Measurements from ENCODE around the gene MYEF2. TPM values are rescaled to one million over a fixed set of nuclear protein-coding genes. Genes with fewer than 3 reads are reported as not detected.

MYEF2 gene
- total and polyA plus RNA-seq, 2 of the 8 experiments (the other 6 are each of a cell fraction or from before 2014, with no cell fraction given): 18.9 to 79.2 TPM

- no peak overlapping the region for H3K14ac ChIP-seq (ENCODE audit: insufficient read length)
- H3K23ac ChIP-seq (ENCODE audit: insufficient read length): no peak overlapping the region
- no peak overlapping the region for H2BK120ac ChIP-seq (replicated peaks; ENCODE audit: low read depth, low read length)
- H3K9ac ChIP-seq (replicated peaks in 1 of 4; ENCODE audit: extremely low read depth in 1 of 4, low read depth in 3 of 4, low read length in 3 of 4): no peak overlapping the region
- H2BK20ac ChIP-seq (ENCODE audit: low read length): no peak overlapping the region
- H4K91ac ChIP-seq (replicated peaks; ENCODE audit: insufficient read length, low read length): no peak overlapping the region
- no peaks in the 10 kb centered on the region for H3K9me3 ChIP-seq (ENCODE audit: insufficient read depth in 2 of 2, low read depth in 1 of 2, low read length in 1 of 2)
- H3K79me1 ChIP-seq (ENCODE audit: low read depth, low read length): no peaks in the 10 kb centered on the region
- WGBS, 2 experiments (ENCODE audit: extremely low coverage in 1 of 2, insufficient coverage in 1 of 2, insufficient read length in 1 of 2, insufficient replicate concordance in 2 of 2, low coverage in 1 of 2, low lambda C conversion rate in 2 of 2, missing lambda C conversion rate in 1 of 2): 84% methylated on average over 2 of the region's 2 CpGs; no CpG with 5 or more reads in 1 of the 2 experiments
- no peaks in the 10 kb centered on the region for H3K79me2 ChIP-seq (ENCODE audit: control insufficient read depth in 1 of 2, insufficient read depth in 2 of 2, low read length in 2 of 2)
- H3K56ac ChIP-seq (replicated peaks; ENCODE audit: insufficient read length, low read depth, low read length): no peak overlapping the region
- H2BK12ac ChIP-seq (ENCODE audit: low read depth, low read length): no peak overlapping the region
- H2AK5ac ChIP-seq (ENCODE audit: low read depth, low read length): no peak overlapping the region
- H3K27me3 ChIP-seq (replicated peaks in 1 of 4; ENCODE audit: control insufficient read depth in 3 of 4, extremely low read depth in 1 of 4, insufficient read depth in 3 of 4, low read length in 3 of 4): no peaks in the 10 kb centered on the region
- H4K20me1 ChIP-seq (replicated peaks in 1 of 2; ENCODE audit: control insufficient read depth in 1 of 2, insufficient read depth in 2 of 2, low read length in 2 of 2): no peaks in the 10 kb centered on the region
- H2BK5ac ChIP-seq (ENCODE audit: low read depth, low read length): no peak overlapping the region
- no peaks in the 10 kb centered on the region for H3K36me3 ChIP-seq (ENCODE audit: control insufficient read depth in 2 of 4, insufficient read depth in 4 of 4, low read length in 3 of 4)
- no peak overlapping the region for H3K27ac ChIP-seq (ENCODE audit: low read depth, low read length)
- H3K4me1 ChIP-seq (replicated peaks in 1 of 4; ENCODE audit: control insufficient read depth in 3 of 4, insufficient read depth in 4 of 4, low read length in 3 of 4): peaks cover 0 to 3% (median 2%) of the 10 kb centered on the region in 4 experiments; a peak in 3 of 7 replicates
- H3K4me2 ChIP-seq (ENCODE audit: insufficient read depth in 1 of 2, low read depth in 2 of 2, low read length in 2 of 2): no peak overlapping the region
- FAIRE-seq (no peak), DNase-seq (ENCODE audit: low read depth in 1 of 2, low spot score in 2 of 2) (no peak)
- ChIA-PET POLR2A (ENCODE audit: partially characterized antibody) (no interaction called here), CTCF (ENCODE audit: partially characterized antibody) (interaction anchor here (1.0 to 2.3 kb wide), 6 partner anchors 9 to 252 kb away, joined by 3 to 9 read pairs (median 4); no protein-coding TSS in a partner anchor)
- H3K4ac ChIP-seq (replicated peaks; ENCODE audit: insufficient read length, low read depth, low read length): no peak overlapping the region
- H2BK15ac ChIP-seq (ENCODE audit: low read length): no peak overlapping the region
- no peaks in the 10 kb centered on the region for H3K23me2 ChIP-seq (ENCODE audit: low read depth, low read length)
- H3K4me3 ChIP-seq (ENCODE audit: extremely low read depth in 1 of 4, insufficient read depth in 2 of 4, low read depth in 3 of 4, low read length in 4 of 4): no peak overlapping the region
- H4K8ac ChIP-seq (ENCODE audit: extremely low read depth, insufficient read depth, low read length): no peak overlapping the region
- no peak for TF ChIP-seq NANOG (IDR thresholded peaks at IDR 0.05; ENCODE audit: insufficient read depth, low read depth, low read length, poor library complexity, severe bottlenecking)
- no peak for TF ChIP-seq FOSL1 (IDR thresholded peaks at IDR 0.05; ENCODE audit: insufficient read depth, low read depth, low read length)
- no peak for TF ChIP-seq MAX (IDR thresholded peaks at IDR 0.05)
- no peak for TF ChIP-seq CHD2 (IDR thresholded peaks at IDR 0.05; ENCODE audit: low read length)
- no peak overlapping the region for H4K5ac ChIP-seq (ENCODE audit: insufficient read length, low read depth, low read length)
- H2AFZ ChIP-seq (ENCODE audit: low read length): no peak overlapping the region
- H3K18ac ChIP-seq (ENCODE audit: extremely low read depth, low read length): no peak overlapping the region
Observed at GRCh38 chr15:48105936-48106335, 72.2 kb downstream of the MYEF2 start.
